GM18505 (cell line): Measurements from ENCODE around the gene PAPPA2.

Experiments used
- ATAC-seq: cut with Tn5 transposase; IDR thresholded peaks from one replicate; pipeline ENCODE4 v1.9.1; 2021; ENCODE audit not compliant: unreplicated experiment
- POLR2A ChIP-seq: IDR thresholded peaks from 4 replicates; pipeline ENCODE4 v1.6.1; 2011; ENCODE audit warnings: borderline replicate concordance; ENCODE audit not compliant: insufficient read depth, insufficient read length; ENCODE audit errors: extremely low read depth

The PAPPA2 gene

DNA sequence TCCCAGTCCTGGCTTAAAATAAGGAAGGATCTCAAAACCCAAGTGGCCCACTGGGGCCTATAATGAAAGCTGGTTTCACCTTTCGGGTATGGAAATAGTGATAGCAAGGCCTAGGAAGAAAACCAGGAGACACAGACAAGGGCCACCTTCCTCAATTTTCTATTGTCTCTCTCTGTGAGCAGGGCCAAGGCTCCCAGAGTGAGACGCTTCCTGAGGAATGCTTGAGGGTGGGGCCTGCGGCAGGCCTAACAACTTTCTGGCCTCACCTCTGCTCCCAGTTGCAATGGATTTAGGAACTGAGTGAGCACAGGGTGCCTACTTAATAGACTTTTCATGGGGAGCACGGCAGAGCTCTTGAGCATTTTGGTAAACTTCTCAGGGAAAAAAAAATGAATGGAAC, 400.6 kb downstream of the PAPPA2 start:
- TF ChIP-seq POLR2A, result no peak
- no peak for ATAC-seq

DNA sequence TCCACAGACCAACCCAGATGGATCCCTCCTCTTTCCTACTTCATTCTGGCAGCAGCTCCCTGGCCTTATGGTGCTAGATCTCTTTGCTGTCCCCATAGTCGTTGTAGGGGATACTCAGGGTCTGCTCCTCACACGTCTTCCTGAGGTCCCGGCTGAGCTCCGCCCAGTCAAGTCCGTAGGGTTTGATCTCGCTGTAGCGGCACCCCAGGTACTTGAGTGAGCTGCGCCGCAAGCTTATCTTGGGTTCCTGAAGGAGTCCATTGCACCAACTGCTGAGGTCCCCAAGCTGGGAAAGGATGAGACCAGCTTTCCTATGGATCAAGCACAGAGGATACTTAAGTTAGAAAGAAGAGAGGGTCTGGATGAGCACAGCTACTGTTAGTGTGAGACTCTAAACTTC, 401.2 kb downstream of the PAPPA2 start:
- TF ChIP-seq POLR2A, result no peak
- no peak for ATAC-seq

DNA sequence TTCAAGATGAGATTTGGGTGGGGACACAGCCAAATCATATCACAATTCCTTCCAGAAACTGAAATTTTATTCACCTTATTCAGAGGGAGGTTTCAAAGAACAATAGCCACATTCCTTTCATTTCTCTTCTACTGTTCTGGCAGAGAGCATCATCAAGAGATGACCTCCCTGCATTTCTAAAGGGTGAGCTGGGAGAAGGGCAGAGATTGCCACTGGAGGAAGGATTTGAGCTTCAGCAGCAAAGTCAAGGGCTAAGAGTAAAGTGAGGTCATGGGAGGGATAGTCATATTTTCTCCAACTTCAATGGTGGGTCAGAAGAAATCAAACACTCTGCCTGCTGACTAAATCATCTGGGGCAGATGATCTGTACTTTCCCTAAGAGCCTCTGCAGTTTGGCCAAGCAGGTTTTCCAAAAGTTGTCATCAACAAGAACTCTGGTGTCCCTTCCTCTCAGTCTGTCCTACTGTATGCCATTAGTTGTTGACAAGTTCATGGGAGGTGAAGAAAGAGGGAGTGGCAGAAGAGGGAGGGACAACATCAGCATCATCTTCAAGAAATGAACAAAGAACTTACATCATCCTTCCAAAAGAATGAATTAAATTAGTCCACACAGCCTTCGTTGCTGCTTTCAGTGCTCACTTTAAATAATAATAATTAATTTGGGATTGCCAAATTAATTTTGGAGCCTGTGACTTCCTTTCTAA, 403.2 kb downstream of the PAPPA2 start:
- no peak for TF ChIP-seq POLR2A
- ATAC-seq, result no peak

DNA sequence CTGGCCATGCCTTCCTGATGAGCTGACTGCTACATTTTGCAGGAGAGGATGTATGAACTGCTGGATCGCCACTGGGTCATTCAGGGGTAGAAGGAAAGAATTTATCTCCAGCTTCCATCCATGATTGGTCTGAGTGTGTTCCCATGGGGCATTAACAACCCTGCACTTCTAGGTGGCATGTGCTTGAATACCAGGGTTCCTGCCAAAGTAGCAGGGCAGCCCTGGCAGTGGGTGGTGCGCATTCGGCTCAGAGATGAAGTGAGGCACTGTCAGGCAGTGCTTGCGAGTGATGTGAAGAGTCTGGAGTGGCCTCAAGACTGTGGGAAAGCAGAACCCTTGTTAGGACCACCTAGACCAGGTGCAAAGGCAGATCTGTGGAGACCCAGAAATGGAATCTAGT, 406.6 kb downstream of the PAPPA2 start:
- ATAC-seq, result no peak
- TF ChIP-seq POLR2A, result no peak

DNA sequence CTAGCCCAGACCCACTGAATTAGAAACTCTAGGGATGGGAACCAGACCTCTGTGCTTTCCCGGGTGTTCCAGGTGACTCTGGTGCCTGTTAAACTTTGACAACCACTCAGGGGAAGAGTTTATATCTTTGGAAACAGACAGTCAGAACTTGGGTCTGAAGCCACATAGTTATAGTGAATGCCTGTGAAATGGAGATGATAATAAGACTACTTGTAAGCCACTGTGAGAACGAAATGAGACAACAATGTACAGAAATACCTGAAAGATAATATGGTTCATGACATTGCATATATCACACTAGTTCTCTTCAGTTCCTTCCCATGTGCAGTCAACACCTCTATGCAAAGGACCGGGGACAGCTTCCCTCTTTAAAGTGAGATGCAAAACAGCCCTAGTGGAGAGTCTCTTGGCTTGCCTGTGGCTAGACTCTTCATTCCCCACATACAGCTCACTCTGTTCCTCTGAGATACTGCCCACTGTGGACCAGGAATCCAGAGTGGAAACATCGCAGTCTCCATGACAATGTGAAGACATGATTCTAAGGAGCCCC, 414.1 kb downstream of the PAPPA2 start:
- ATAC-seq, result no peak
- TF ChIP-seq POLR2A, result no peak

DNA sequence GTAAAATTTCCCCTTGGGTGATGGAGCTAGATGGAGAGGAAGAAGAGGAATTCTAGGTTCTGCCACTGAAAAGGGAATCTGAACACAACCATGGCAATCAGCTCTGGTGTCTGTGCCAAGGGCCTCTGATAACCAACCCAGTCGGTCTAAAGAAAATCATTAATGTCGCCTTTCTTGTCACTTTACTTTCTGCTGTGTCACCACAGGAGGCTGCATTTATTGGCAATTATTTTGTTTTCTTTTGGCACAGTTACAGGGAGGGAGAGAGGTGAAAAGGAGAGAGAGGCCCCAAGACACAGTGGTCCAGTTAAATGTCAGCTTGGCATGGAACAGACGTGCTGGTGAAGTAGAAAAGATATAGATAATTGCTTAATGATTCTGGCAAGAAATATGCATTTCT, 414.6 kb downstream of the PAPPA2 start:
- TF ChIP-seq POLR2A, result no peak
- no peak for ATAC-seq

DNA sequence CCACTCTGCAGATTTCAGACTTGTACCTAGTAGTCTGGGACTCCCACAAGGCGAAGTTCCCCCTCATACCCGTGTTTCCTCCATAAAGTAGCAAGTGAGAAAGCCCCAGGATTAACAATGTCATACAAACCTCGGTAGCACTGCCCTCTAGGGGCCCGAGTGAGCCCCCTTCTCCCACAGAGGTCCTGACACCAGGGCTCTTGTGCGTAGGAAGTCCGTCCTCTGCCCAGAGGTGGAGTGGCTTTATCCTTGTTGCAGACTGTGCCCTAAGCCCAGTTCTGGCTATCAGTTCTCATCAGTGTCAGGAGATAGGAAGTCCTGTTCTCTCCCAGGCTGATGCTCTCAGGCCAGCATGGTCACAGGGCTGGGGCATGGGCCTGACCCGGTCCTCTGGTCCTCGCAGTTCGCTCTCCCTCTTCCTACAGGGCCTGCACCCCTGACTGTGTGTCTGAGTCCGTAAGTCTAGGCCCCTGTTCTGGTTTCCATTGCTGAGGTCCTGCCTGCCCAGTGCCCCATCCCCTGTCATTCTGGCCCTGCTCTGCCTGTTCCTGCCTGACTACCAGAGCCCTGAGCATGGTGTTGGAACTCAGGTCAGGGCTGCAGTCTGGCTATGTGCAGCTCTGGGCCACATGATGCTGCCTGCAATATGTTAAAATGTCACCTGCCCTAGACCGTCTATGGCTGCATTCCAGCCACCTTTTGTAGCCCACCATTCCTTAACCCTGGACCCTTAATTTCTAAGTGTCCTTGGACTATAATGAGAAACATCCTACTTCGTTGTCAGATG, 416.0 kb downstream of the PAPPA2 start:
- ATAC-seq, result no peak
- TF ChIP-seq POLR2A, result no peak

DNA sequence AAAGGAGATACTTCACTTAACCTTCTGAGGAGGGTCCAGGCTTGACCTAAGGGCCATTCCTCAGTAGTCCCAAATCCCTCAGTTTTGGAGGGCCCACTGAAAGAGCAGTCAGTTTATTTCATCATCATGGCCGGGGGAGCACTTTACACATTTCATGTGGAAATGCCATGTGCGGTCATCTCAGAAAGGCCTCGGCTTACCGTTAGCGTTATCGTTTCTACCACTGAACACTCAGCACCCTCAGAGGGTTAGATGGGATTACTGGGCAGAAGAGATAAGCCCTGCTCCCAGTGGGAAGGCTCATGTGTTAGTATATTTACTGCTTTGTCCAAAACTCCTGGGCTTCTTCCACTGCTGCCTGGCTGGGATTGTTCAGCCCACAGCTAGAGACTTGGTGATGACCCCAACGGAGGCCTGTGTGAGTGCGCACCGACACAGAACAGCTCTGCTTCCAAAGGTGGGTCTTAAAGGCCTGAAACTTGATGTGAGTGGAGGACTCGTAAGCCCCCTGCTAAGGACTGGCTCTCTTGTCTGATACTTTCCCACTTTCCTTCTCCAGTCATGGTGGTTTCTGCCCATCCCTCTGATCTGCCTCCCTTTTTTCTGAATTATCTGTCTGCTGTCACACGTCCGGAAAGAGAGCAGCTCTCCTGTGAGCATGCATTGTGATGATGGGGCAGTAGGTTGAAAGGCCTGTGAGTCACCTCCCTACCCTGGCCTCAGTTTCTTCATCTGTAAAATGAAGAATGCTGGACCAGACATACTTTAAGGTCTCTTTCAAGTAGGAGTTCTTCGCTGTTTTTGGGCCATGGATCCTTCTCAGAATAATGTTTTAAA, 417.0 kb downstream of the PAPPA2 start:
- TF ChIP-seq POLR2A, result no peak
- ATAC-seq, result no peak

DNA sequence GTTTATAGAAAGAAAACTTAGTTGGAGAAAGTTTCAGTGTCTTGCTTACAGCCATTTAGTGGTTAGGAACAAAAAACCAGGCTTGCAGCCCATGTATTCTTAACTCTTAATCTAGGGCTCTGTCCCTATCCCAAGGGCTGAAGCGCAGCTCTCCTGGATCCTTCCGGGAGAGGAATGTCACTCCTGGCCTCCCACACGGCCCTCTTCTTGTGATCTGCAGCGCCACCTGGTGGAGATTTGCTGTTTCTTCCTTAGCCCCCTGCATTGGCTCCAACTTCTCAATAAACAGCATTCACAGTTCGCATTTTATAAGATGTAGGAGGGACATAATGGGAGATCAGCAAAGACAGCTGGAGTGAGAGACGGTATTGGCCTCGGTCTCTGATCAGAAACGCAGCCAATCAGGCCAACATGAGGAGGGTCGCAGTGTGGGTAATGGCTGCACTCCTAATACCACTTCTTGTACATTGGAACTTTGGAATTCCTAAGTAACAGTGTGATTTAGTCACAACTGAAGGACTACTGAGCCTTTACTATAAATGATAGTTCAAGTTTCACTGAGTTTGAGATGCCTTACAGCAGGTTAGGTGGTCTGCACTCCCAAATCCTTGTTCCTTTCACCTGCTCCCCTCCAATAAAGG, 418.1 kb downstream of the PAPPA2 start:
- ATAC-seq, result no peak
- TF ChIP-seq POLR2A, result no peak

DNA sequence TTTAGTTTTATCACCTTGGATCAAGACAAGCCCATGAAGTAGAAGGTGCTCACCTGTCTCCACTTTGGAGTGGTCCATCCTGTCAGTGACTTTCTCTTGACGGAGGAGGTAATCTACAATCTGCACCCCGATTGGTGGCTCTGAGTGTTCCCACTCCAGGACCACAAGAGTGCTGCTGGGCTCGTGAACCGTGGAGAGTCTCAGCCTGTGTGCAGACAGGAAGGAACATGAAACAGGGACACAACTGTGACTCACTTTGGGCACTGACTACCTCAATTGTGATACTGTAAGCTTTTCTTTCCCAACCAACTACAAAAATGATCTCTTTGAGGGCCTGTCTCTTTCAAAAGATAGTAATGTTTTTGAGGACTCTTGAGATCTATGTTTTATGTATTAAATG, 421.3 kb downstream of the PAPPA2 start:
- TF ChIP-seq POLR2A, result no peak
- no peak for ATAC-seq

DNA sequence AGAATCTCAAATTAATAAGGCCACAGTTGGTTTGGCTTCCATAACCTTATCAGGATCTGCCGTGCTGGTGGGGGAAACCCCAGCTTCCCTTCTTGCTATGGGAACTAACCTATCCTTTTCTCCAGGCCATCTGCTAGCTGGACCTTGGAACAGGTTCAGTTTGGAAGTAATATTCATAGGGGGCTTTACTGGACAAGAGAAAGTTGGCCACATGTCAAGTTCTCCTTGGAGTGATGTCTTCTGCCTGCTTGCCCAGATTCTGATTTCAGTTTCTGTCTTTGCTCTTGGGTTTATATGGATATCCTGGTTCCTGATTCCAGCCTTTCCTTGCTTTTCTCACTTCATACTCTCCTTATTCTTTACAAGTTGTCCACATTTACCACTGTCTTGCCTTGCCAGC, 421.9 kb downstream of the PAPPA2 start:
- no peak for ATAC-seq
- TF ChIP-seq POLR2A, result no peak

DNA sequence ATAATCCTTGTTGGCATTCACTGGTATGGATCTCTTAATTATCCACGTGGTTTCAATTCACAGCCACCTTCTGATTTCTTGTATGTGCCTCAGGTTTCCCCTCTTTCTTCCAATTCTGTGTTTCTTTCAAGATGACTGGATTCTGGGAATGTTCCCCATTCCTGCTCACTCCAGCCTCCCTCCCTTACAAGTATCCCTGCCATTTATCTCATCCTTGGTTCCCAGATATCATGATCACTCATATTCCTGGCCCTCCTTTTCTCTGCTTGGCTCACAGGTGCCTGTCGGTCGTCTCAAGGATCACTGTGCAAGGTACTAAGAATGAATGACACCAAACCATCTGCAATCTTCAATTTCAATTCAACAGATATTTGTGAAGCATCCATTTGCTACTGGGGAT, 422.4 kb downstream of the PAPPA2 start:
- no peak for TF ChIP-seq POLR2A
- no peak for ATAC-seq

DNA sequence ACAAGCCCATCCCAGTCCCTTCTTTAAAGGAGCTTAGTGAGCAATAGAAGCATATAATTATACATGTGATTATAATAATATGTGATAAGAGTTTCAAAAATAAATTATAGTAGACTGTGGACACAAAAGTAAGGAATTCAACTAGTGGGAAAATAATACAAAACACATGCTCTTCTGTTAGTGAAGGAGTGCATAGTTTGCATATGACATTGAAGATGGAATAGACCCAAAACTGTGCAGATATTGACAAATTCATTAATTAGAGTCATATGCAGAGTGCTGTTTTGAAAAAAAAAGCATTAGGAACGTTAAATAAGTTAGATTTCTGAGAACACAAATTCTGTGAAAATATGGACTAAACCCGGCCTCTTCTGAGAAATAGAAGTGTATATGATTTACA, 422.8 kb downstream of the PAPPA2 start:
- no peak for TF ChIP-seq POLR2A
- no peak for ATAC-seq

DNA sequence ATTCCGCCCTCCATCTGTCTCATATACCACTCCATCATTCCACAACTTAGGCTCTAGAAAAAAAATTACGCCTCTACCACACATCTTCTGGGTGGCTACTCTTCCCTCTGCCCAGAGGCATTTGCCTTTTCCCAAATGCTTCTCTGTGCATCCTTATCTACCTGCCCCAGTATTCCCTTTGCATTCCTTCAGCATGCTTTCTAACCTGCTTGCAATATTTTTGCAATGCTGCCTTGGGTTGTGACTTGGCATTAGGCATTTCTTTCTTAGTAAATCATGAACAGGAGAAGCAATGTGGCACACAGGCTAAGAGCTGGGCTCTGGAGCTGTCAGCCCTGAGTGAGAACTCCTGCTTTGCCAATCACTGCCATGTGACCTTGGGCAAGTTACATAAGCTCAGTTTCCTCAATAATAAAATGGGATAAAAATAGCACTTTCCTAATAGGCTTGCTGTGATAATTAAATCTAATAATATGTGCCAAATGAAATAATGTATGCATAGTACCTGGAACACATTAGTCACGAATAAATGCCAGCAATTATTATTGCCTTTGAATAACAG, 425.6 kb downstream of the PAPPA2 start:
- TF ChIP-seq POLR2A, result no peak
- ATAC-seq, result no peak
